CD4-positive, alpha-beta T cell treated with Interleukin-4 for 4 hours (primary cell): Measurements from ENCODE around the gene JUND.
A peak's percentile ranks its signal among the peaks of the same experiment; 100 is the strongest.

Experiments
- DNase-seq: peaks from one replicate; pipeline ENCODE4 v3.0.0-alpha.2; 2020

Gene JUND

GRCh38 chr19:18289471-18290301 is 8.3 kb upstream of the JUND start:
- no peak for DNase-seq

GRCh38 chr19:18287836-18288772 is 6.7 kb upstream of the JUND start:
- DNase-seq = no peak

- no peak for DNase-seq
Observed at GRCh38 chr19:18286973-18287635, 5.7 kb upstream of the JUND start.

GRCh38 chr19:18284712-18285360 is 3.4 kb upstream of the JUND start:
- peak; percentile 35 for DNase-seq

- DNase-seq = no peak
Observed at GRCh38 chr19:18283338-18283737, 1.9 kb upstream of the JUND start.

- peak; percentile 28 for DNase-seq
Observed at GRCh38 chr19:18282788-18283141, 1.3 kb upstream of the JUND start.

- DNase-seq = no peak
Observed at GRCh38 chr19:18282021-18282787, 782 bp upstream of the JUND start.

- peak; percentile 86 for DNase-seq
Observed at GRCh38 chr19:18280247-18281081, 958 bp downstream of the JUND start.

GRCh38 chr19:18279516-18280246 is 1.7 kb downstream of the JUND start:
- DNase-seq = peak; percentile 95

- no peak for DNase-seq
Observed at GRCh38 chr19:18279266-18279515, 2.2 kb downstream of the JUND start.

GRCh38 chr19:18278521-18279265 is 2.7 kb downstream of the JUND start:
- DNase-seq = peak; percentile 48

GRCh38 chr19:18274781-18275356 is 6.6 kb downstream of the JUND start:
- no peak for DNase-seq

GRCh38 chr19:18274219-18274780 is 7.1 kb downstream of the JUND start, which contains the start of gene IQCN:
TSS of gene IQCN (minus strand) at chr19:18274452. CDS start at chr19:18269478, 4,974 bp downstream.
- no peak for DNase-seq

- DNase-seq = no peak
Observed at GRCh38 chr19:18273561-18274218, 7.7 kb downstream of the JUND start.

- no peak for DNase-seq
Observed at GRCh38 chr19:18271433-18271841, 10.0 kb downstream of the JUND start.

- DNase-seq = no peak
Observed at GRCh38 chr19:18270326-18270725, 11.1 kb downstream of the JUND start.

- no peak for DNase-seq
Observed at GRCh38 chr19:18269070-18269723, 12.2 kb downstream of the JUND start.
